SK-N-SH treated with all-trans-retinoic acid at 6 μM for 48 hours (cell line): ENCODE measurements around the gene FLT3LG.

ENCODE experiments used
- ATAC-seq: fragments of 200-7000 bp; cut with Tn5 transposase; 3 replicates; pipeline ENCODE4 v1.9.1; 2020; ENCODE audit warnings: mild to moderate bottlenecking, moderate library complexity
- ARNTL ChIP-seq: fragments of 450-650 bp; formaldehyde crosslinking; IDR thresholded peaks from 2 replicates; pipeline ENCODE4 v1.5.0; 2020; ENCODE audit warnings: low read depth, mild to moderate bottlenecking, moderate library complexity, borderline replicate concordance
- BACH2 ChIP-seq: fragments of 250-450 bp; sonication (Bioruptor Pico); IDR thresholded peaks from 2 replicates; pipeline ENCODE4 v1.9.0; 2021; ENCODE audit warnings: mild to moderate bottlenecking, borderline replicate concordance
- ESRRG ChIP-seq: fragments of 250-450 bp; sonication (Bioruptor Pico); IDR thresholded peaks from 2 replicates; pipeline ENCODE4 v1.6.1; 2021; ENCODE audit warnings: mild to moderate bottlenecking
- ISL1 ChIP-seq: fragments of 250-450 bp; sonication (Bioruptor Pico); IDR thresholded peaks from 2 replicates; pipeline ENCODE4 v2.1.2; 2022; ENCODE audit warnings: mild to moderate bottlenecking, moderate library complexity
- OSR1 ChIP-seq: fragments of 250-450 bp; sonication (Bioruptor Pico); IDR thresholded peaks from 2 replicates; pipeline ENCODE4 v1.8.0; 2022; ENCODE audit warnings: moderate library complexity, mild to moderate bottlenecking, inconsistent platforms
- PPARA ChIP-seq: fragments of 250-450 bp; sonication (Bioruptor Pico); IDR thresholded peaks from 2 replicates; pipeline ENCODE4 v1.5.0; 2020; ENCODE audit warnings: mild to moderate bottlenecking, borderline replicate concordance
- RARB ChIP-seq: fragments of 250-450 bp; sonication (Bioruptor Pico); IDR thresholded peaks from 2 replicates; pipeline ENCODE4 v1.8.0; 2021; ENCODE audit warnings: mild to moderate bottlenecking, moderate library complexity
- SNAI2 ChIP-seq: fragments of 250-450 bp; sonication (Bioruptor Pico); IDR thresholded peaks from 2 replicates; pipeline ENCODE4 v1.5.0; 2020; ENCODE audit warnings: mild to moderate bottlenecking, moderate library complexity
- TCF4 ChIP-seq: fragments of 250-450 bp; sonication (Bioruptor Pico); IDR thresholded peaks from 2 replicates; pipeline ENCODE4 v1.8.0; 2021; ENCODE audit warnings: mild to moderate bottlenecking, moderate library complexity, borderline replicate concordance
- TOX ChIP-seq: fragments of 250-450 bp; sonication (Bioruptor Pico); IDR thresholded peaks from 2 replicates; pipeline ENCODE4 v1.8.0; 2021; ENCODE audit warnings: mild to moderate bottlenecking, moderate library complexity, borderline replicate concordance
- ZFP30 ChIP-seq: fragments of 450-650 bp; formaldehyde crosslinking; IDR thresholded peaks from 2 replicates; pipeline ENCODE4 v1.5.0; 2022; ENCODE audit warnings: mild to moderate bottlenecking, moderate library complexity
- ZNF565 ChIP-seq: fragments of 450-650 bp; formaldehyde crosslinking; conservative IDR thresholded peaks from 2 replicates; pipeline ENCODE4 v1.5.0; 2020; ENCODE audit warnings: low read depth, mild to moderate bottlenecking, moderate library complexity
- ZNF70 ChIP-seq: fragments of 450-650 bp; formaldehyde crosslinking; IDR thresholded peaks from 2 replicates; pipeline ENCODE4 v1.5.0; 2020; ENCODE audit warnings: mild to moderate bottlenecking, moderate library complexity
- ZNF8 ChIP-seq: fragments of 450-650 bp; formaldehyde crosslinking; IDR thresholded peaks from 2 replicates; pipeline ENCODE4 v1.5.0; 2020; ENCODE audit warnings: mild to moderate bottlenecking, moderate library complexity
- TF ChIP-seq, protein P1 (sequence below): fragments of 250-450 bp; sonication (Bioruptor Pico); IDR thresholded peaks from 2 replicates; pipeline ENCODE4 v1.5.1; 2021; ENCODE audit warnings: mild to moderate bottlenecking, moderate library complexity
- TF ChIP-seq, protein P2 (sequence below): fragments of 250-450 bp; sonication (Bioruptor Pico); IDR thresholded peaks from 2 replicates; pipeline ENCODE4 v1.8.0; 2021; ENCODE audit warnings: low read depth, mild to moderate bottlenecking, moderate library complexity, borderline replicate concordance
- TF ChIP-seq, protein P3 (sequence below): fragments of 250-450 bp; sonication (Bioruptor Pico); IDR thresholded peaks from 2 replicates; pipeline ENCODE4 v1.5.0; 2020; ENCODE audit warnings: mild to moderate bottlenecking, moderate library complexity

Gene FLT3LG

DNA sequence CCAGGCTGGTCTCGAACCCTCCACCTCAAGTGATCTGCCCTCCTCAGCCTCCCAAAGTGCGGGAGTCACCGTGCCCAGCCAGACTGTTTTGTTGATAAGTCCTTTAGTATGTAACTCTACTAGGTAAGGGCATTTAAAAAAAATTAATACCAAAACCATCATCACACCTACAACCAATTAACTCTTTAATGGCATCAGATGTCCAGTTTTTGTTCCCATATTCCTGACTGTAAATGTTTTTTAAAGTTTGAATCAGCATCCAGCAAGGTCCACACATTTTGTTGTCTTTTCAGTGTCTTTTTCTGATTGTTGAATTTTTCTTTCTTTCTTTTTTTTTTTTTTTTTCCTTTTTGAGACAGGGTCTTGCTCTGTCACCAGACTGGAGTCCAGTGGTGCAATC is 44.0 kb downstream of the FLT3LG start (continued):
- no peak for TF ChIP-seq ARNTL (CRISPR knock-in tag)

DNA sequence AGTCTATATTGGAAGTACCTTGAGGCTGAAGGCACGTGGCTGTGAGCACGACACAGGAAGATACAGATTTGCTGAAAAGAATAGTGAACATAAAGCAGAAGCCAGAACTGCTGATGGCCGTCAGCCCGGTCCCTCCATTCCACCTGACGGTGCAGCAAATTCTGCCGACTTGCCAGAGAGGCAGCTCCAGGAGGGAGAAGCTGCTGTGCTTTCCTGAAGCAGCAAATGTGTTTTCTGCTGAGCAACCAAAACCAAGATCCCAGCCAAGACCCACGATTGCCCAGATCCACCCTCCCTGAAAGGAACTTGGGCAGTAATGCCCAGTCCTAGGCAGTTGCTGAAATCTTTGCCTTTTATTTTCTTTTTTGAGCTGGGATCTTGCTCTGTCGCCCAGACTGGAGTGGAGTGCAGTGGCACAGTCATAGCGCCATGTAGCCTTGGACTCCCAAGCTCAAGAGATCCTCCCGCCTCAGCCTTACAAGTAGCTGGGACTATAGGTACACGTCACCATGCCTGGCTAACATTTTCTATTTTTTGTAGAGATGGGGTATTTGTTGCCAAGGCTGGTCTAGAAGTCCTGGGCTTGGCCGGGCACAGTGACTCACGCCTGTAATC is 46.8 kb downstream of the FLT3LG start:
- no peak for ATAC-seq
- TF ChIP-seq, protein P1, sequence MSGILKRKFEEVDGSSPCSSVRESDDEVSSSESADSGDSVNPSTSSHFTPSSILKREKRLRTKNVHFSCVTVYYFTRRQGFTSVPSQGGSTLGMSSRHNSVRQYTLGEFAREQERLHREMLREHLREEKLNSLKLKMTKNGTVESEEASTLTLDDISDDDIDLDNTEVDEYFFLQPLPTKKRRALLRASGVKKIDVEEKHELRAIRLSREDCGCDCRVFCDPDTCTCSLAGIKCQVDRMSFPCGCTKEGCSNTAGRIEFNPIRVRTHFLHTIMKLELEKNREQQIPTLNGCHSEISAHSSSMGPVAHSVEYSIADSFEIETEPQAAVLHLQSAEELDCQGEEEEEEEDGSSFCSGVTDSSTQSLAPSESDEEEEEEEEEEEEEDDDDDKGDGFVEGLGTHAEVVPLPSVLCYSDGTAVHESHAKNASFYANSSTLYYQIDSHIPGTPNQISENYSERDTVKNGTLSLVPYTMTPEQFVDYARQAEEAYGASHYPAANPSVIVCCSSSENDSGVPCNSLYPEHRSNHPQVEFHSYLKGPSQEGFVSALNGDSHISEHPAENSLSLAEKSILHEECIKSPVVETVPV, result no peak
- TF ChIP-seq PPARA (CRISPR knock-in tag) (no peak), TOX (CRISPR knock-in tag) (no peak), SNAI2 (CRISPR knock-in tag) (no peak), BACH2 (CRISPR knock-in tag) (no peak), ZNF565 (no peak), ZFP30 (CRISPR knock-in tag) (no peak), ESRRG (no peak), TCF4 (no peak), RARB (CRISPR knock-in tag) (no peak), ARNTL (CRISPR knock-in tag) (no peak), ZNF70 (no peak), OSR1 (CRISPR knock-in tag) (no peak)
- TF ChIP-seq, protein P2, sequence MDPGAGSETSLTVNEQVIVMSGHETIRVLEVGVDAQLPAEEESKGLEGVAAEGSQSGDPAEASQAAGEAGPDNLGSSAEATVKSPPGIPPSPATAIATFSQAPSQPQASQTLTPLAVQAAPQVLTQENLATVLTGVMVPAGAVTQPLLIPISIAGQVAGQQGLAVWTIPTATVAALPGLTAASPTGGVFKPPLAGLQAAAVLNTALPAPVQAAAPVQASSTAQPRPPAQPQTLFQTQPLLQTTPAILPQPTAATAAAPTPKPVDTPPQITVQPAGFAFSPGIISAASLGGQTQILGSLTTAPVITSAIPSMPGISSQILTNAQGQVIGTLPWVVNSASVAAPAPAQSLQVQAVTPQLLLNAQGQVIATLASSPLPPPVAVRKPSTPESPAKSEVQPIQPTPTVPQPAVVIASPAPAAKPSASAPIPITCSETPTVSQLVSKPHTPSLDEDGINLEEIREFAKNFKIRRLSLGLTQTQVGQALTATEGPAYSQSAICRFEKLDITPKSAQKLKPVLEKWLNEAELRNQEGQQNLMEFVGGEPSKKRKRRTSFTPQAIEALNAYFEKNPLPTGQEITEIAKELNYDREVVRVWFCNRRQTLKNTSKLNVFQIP (CRISPR knock-in tag), result no peak

DNA sequence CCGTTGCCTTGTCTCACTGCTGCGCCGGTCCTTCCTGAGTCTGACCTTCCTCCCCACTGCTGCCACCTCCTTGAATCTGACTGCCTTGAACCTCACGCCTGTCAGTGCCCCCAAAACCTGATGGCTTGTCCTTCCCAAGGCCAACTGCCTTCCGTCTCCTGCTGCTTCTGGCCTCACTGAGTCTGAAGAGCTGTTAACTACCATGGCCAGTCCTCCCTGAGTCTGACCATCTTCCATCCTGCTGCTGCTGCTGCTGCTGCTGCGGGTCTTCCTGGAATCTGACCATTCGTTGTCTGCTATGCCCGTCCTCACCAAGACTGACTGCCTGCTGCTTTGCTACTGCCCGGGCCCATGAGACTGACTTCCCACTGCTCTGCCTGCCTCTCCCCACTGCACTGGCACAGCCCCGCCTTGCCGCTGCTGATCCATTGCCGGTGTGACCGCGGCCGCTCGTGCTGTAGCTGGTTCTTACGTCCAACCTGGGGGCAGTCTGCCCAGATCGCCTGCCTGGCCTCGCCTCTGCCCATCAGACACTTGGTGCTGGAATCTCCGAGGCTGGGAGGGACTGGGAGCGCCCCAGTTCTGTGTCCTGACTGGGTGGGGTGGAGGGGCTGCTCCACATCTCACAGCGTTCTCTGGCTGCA is 50.9 kb downstream of the FLT3LG start:
- no peak for TF ChIP-seq ESRRG
- TF ChIP-seq PPARA (CRISPR knock-in tag), result no peak
- no peak for ATAC-seq

DNA sequence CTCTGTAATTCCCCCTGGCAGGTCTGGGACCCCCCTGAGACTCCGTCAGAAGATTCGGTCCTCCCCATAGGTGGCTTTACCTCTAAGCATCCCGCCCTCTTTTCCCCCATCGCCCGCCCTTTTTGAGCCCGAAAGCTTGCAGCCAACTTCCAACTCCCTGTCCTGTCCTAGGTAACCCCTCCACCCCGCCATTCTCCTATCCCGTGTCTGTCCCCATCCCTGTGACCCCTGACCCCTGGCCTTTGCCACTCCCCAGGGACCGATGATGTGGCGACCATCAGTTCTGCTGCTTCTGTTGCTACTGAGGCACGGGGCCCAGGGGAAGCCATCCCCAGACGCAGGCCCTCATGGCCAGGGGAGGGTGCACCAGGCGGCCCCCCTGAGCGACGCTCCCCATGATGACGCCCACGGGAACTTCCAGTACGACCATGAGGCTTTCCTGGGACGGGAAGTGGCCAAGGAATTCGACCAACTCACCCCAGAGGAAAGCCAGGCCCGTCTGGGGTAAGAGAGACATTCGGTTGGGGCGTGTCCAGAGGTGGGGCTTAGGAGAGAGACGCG is 54.3 kb downstream of the FLT3LG start:
- no peak for ATAC-seq
- no peak for TF ChIP-seq ZNF8
- TF ChIP-seq, protein P3, sequence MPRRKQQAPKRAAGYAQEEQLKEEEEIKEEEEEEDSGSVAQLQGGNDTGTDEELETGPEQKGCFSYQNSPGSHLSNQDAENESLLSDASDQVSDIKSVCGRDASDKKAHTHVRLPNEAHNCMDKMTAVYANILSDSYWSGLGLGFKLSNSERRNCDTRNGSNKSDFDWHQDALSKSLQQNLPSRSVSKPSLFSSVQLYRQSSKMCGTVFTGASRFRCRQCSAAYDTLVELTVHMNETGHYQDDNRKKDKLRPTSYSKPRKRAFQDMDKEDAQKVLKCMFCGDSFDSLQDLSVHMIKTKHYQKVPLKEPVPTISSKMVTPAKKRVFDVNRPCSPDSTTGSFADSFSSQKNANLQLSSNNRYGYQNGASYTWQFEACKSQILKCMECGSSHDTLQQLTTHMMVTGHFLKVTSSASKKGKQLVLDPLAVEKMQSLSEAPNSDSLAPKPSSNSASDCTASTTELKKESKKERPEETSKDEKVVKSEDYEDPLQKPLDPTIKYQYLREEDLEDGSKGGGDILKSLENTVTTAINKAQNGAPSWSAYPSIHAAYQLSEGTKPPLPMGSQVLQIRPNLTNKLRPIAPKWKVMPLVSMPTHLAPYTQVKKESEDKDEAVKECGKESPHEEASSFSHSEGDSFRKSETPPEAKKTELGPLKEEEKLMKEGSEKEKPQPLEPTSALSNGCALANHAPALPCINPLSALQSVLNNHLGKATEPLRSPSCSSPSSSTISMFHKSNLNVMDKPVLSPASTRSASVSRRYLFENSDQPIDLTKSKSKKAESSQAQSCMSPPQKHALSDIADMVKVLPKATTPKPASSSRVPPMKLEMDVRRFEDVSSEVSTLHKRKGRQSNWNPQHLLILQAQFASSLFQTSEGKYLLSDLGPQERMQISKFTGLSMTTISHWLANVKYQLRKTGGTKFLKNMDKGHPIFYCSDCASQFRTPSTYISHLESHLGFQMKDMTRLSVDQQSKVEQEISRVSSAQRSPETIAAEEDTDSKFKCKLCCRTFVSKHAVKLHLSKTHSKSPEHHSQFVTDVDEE (CRISPR knock-in tag), result no peak
- TF ChIP-seq, protein P1, result no peak
- no peak for TF ChIP-seq TCF4
- TF ChIP-seq ZNF565, result no peak
- no peak for TF ChIP-seq ISL1 (CRISPR knock-in tag)
- TF ChIP-seq, protein P2 (CRISPR knock-in tag), result no peak
- no peak for TF ChIP-seq BACH2 (CRISPR knock-in tag)
